Heart right ventricle (tissue), 16 donors: Measurements from ENCODE around the gene RPS15. TPM values are rescaled to one million over a fixed set of nuclear protein-coding genes. Genes with fewer than 3 reads are reported as not detected.

Experiments used
- ATAC-seq, 8 donors: fragments of 200-7000 bp; cut with Tn5 transposase; one replicate each; pipeline ENCODE4 v1.9.1; 2020; ENCODE audit warnings: mild to moderate bottlenecking in 8 of 8, moderate library complexity in 8 of 8, moderate number of reproducible peaks in 1 of 8
- DNase-seq, 2 donors: peaks; one replicate each; pipeline ENCODE4 v3.0.0-alpha.2; 2020
- H3K27ac ChIP-seq, 10 donors: fragments of 200-600 bp; sonication (generic) in 2 of 10; one replicate each; pipeline versions ENCODE4 v1.5.0 to v1.8.0; 2020 to 2022; ENCODE audit warnings: mild to moderate bottlenecking in 3 of 10
- H3K27me3 ChIP-seq, 7 donors: fragments of 200-600 bp; one replicate each; pipeline ENCODE4 v1.8.0; 2021 to 2022; ENCODE audit warnings: mild to moderate bottlenecking in 2 of 7
- H3K36me3 ChIP-seq, 9 donors: fragments of 200-600 bp; sonication (generic) in 1 of 9; one replicate each; pipeline versions ENCODE4 v1.5.0 to v1.8.0; 2020 to 2022; ENCODE audit warnings: mild to moderate bottlenecking in 2 of 9
- H3K4me1 ChIP-seq, 9 donors: fragments of 200-600 bp; sonication (generic) in 1 of 9; one replicate each; pipeline versions ENCODE4 v1.5.0 to v1.8.0; 2020 to 2022; ENCODE audit warnings: mild to moderate bottlenecking in 4 of 9
- H3K4me3 ChIP-seq, 10 donors: fragments of 200-600 bp; sonication (generic) in 2 of 10; one replicate each; pipeline versions ENCODE4 v1.5.0 to v1.8.0; 2020 to 2022; ENCODE audit warnings: mild to moderate bottlenecking in 7 of 10, moderate library complexity in 2 of 10
- H3K9me3 ChIP-seq, 11 donors: fragments of 200-600 bp in 10 of 11; sonication (generic) in 2 of 11; one replicate each; pipeline versions ENCODE4 v1.5.0 to v1.8.0; 2013 to 2022; ENCODE audit warnings: mild to moderate bottlenecking in 2 of 11, control low read depth in 1 of 11, moderate library complexity in 1 of 11
- CTCF ChIP-seq, 9 donors: fragments of 200-600 bp; sonication (generic) in 2 of 9; IDR thresholded peaks; one replicate each; pipeline versions ENCODE4 v1.5.0 to v1.8.0; 2021 to 2022; ENCODE audit warnings: antibody characterized with exemption in 9 of 9, mild to moderate bottlenecking in 5 of 9, moderate library complexity in 1 of 9
- WGBS, 2 donors: extraction: QIAGEN DNeasy Blood & Tissue Kit; methylation state at CpG; one replicate each; pipeline ENCODE4 v1.1.7; 2013; ENCODE audit warnings: inconsistent platforms in 1 of 2; 5-methylcytosine and 5-hydroxymethylcytosine counted together
- intact Hi-C, 10 donors: fragments of 100-400 bp; cut with DNase I; formaldehyde crosslinking; loops; one replicate each; pipeline versions ENCODE4 v1.11.1 to v1.14.2; 2022
- polyA plus RNA-seq, 2 donors: library from polyadenylated mRNA; stranded (reverse); fragments of 200-250 nt; gene quantifications; one replicate each; pipeline ENCODE4 v1.2.3, GENCODE V29; 2013
- total RNA-seq, 10 donors: library from RNA; stranded (reverse); fragmentation: NEBNext Ultra II Directional in 3 of 10; extraction: Animal tissue kit (Norgen Biotek cat#: 25700) in 3 of 10; gene quantifications; one replicate each; pipeline versions ENCODE4 v1.2.1 to v1.2.4, GENCODE V29; 2021 to 2023
- donor health status: Arrhythmogenic right ventricular cardiomyopathy.
- donor health status: ischemic (EF 13 %, LVEDD 7.1; RV severe dilation, severe dysfunction).
- donor health status: healthy with polysubstance abuse.
- donor health status: DM: no; HTN: yes; CAD: no.
- donor health status: DM: no; HTN: no; CAD: no.
- donor health status: ischemic (EF 25% LVEDD 6.9; RV normal size, moderate dysfunction).
- donor health status: ischemic (EF 25% LVEDD 5.7; RV mildly dilated, moderate dysfunction).
- donor health status: healthy.
- donor health status: DM: yes; HTN: yes; CAD: no.
- donor health status: Ischemic cardiomyopathy.
- donor health status: ischemic (EF 35%, LVEDD 5.7; RV mildly dilated, moderate dysfunction).
- donor health status: nonischemic (EF 11% LVEDD 7.7; RV severe dilation, severe dysfunction).
- donor health status: DM: yes; HTN: yes; CAD: no.
- donor health status: PGD.
- donor health status: ischemic (EF 29% LVEDD 5.4; RV normal size, mild dysfunction).
- donor health status: nonischemic (EF 23%, LVEDD 6.1; RV moderate dilation, normal function).

Gene RPS15
- total and polyA plus RNA-seq, 12 donors: 480 to 3,724 (median 607) TPM

DNA sequence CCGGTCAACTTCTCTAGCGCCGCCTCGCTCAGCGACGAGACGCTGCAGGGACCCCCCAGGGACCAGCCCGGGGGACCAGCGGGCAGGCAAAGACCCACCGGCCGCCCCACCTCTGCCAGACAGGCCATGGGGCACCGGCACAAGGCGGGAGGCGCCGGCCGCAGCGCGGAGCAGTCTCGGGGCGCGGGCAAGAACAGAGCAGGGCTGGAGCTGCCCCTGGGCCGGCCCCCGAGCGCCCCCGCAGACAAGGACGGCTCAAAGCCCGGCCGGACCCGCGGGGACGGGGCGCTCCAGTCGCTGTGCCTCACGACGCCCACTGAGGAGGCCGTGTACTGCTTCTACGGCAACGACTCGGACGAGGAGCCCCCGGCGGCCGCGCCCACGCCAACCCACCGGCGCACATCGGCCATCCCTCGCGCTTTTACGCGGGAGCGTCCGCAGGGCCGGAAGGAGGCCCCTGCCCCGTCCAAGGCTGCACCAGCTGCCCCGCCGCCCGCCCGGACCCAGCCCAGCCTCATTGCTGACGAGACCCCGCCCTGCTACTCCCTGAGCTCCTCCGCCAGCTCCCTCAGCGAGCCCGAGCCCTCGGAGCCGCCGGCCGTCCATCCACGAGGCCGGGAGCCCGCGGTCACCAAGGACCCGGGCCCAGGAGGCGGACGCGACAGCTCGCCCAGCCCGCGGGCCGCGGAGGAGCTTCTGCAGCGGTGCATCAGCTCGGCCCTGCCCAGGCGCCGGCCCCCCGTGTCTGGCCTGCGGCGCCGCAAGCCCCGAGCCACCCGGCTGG lies 29.5 kb downstream of the RPS15 start:
- Histone ChIP-seq H3K27me3 (peaks cover 36 to 86% (median 68%) of the 10 kb centered on the region in 7 donors), H3K4me3 (peak overlapping the region in 7 of 10 donors; percentile 0 to 37 (median 35)), H3K9me3 (no peaks in the 10 kb centered on the region), H3K4me1 (peaks cover 38 to 71% (median 64%) of the 10 kb centered on the region in 9 donors), H3K36me3 (no peaks in the 10 kb centered on the region), H3K27ac (no peak overlapping the region)
- peak in 1 of 2 donors; percentile 14 for DNase-seq
- no peak for ATAC-seq
- 2 to 4% methylated on average over 80 to 92 of the region's 92 CpGs for WGBS, 2 donors
- no peak for TF ChIP-seq CTCF (IDR thresholded peaks at IDR 0.05)
- intact Hi-C loops: loop anchor here in 2 of 10 donors (10.0 kb wide), 1 partner anchor 47 kb away; the partner anchor contains the start of gene ADAMTSL5 (in 2 of the 2)

DNA sequence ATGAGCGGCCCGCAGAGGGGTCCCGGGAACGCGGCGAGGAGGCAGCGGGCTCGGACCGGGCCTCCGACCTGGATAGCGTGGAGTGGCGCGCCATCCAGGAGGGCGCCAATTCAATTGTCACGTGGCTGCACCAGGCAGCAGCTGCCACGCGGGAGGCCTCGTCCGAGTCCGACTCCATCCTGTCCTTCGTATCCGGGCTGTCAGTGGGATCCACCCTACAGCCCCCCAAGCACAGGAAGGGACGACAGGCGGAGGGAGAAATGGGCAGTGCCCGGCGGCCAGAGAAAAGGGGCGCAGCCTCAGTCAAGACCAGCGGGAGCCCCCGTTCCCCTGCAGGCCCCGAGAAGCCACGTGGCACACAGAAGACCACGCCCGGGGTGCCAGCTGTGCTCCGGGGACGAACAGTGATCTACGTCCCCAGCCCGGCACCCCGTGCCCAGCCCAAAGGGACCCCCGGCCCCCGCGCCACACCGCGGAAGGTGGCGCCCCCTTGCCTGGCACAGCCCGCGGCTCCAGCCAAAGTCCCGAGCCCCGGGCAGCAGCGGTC lies 30.2 kb downstream of the RPS15 start:
- Histone ChIP-seq H3K27ac (no peak overlapping the region), H3K4me1 (peaks cover 38 to 71% (median 64%) of the 10 kb centered on the region in 9 donors), H3K27me3 (peaks cover 36 to 92% (median 69%) of the 10 kb centered on the region in 7 donors), H3K9me3 (no peaks in the 10 kb centered on the region), H3K36me3 (no peaks in the 10 kb centered on the region), H3K4me3 (peak overlapping the region in 8 of 10 donors; percentile 12 to 53 (median 36))
- intact Hi-C loops: loop anchor here in 2 of 10 donors (10.0 kb wide), 1 partner anchor 46 kb away; the partner anchor contains the start of gene ADAMTSL5 (in 2 of the 2)
- 4 to 7% methylated on average over 49 of the region's 49 CpGs for WGBS, 2 donors
- ATAC-seq (no peak), DNase-seq (peak in 1 of 2 donors; percentile 8)
- no peak for TF ChIP-seq CTCF (IDR thresholded peaks at IDR 0.05)

GRCh38 chr19:1468821-1469254 lies 30.6 kb downstream of the RPS15 start:
- intact Hi-C loops: loop anchor here in 2 of 10 donors (10.0 kb wide), 1 partner anchor 46 kb away; the partner anchor contains the start of gene ADAMTSL5 (in 2 of the 2)
- Histone ChIP-seq H3K27ac (no peak overlapping the region), H3K27me3 (peaks cover 36 to 96% (median 69%) of the 10 kb centered on the region in 7 donors), H3K4me1 (peaks cover 38 to 73% (median 64%) of the 10 kb centered on the region in 9 donors), H3K9me3 (no peaks in the 10 kb centered on the region), H3K4me3 (peak overlapping the region in 8 of 10 donors; percentile 12 to 53 (median 36)), H3K36me3 (no peaks in the 10 kb centered on the region)
- ATAC-seq (no peak), DNase-seq (peak in 1 of 2 donors; percentile 27)
- no peak for TF ChIP-seq CTCF (IDR thresholded peaks at IDR 0.05)
- WGBS, 2 donors: 2 to 3% methylated on average over 43 to 47 of the region's 47 CpGs
